ENCODE data around the gene ZNF106. TPM values are rescaled to one million over a fixed set of nuclear protein-coding genes. Genes with fewer than 3 reads are reported as not detected.

Gene ZNF106
- total RNA-seq, 4 donors from 2014 or later = 42.9 to 54.8 (median 50.3) TPM

DNA sequence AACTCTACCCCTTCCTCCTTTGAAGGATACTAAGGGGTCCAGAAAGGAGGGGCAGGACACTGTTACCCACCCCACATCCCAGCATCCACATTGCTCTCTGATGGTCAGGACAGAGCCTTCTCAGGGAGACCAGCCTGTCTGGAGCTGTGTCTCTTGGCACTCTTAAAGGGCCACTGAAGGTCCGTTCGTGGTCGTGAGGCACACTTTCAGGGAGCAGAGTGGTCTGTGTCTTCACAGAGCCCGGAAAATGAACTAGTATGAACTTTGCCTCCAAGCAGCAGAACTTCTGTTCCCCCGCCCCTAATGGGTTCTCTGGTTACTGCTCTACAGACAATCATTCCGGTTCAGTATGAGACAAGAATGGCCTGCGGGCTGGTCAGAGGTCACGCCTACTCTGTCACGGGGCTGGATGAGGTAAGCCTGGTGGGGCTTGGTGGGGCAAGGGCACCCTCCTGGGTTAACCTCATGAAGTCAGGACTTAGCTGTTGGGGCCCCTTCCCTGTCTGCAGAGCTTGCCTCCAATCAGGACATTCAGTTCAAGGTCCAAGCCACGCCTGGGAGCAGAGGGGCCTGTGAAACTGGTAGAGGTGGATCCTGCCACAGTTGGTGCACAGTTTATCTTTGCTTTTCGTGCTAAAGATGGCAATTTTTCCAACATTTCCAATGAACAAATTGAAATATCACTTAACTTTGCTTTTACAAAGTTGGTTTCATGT, 98.5 kb downstream of the ZNF106 start:
- Histone ChIP-seq H3K27me3 (no peaks in the 10 kb centered on the region), H3K9me3 (no peaks in the 10 kb centered on the region), H3K27ac (no peak overlapping the region), H3K4me3 (replicated peaks in 1 of 3) (no peak overlapping the region), H3K36me3 (no peaks in the 10 kb centered on the region), H3K4me1 (peaks cover 0 to 8% of the 10 kb centered on the region in 2 donors)
- DNase-seq = no peak
- WGBS, 2 donors = 91 to 97% methylated on average over 6 to 11 of the region's 11 CpGs
- no peak for TF ChIP-seq POLR2A (IDR thresholded peaks at IDR 0.05)
- TF ChIP-seq, protein P1, sequence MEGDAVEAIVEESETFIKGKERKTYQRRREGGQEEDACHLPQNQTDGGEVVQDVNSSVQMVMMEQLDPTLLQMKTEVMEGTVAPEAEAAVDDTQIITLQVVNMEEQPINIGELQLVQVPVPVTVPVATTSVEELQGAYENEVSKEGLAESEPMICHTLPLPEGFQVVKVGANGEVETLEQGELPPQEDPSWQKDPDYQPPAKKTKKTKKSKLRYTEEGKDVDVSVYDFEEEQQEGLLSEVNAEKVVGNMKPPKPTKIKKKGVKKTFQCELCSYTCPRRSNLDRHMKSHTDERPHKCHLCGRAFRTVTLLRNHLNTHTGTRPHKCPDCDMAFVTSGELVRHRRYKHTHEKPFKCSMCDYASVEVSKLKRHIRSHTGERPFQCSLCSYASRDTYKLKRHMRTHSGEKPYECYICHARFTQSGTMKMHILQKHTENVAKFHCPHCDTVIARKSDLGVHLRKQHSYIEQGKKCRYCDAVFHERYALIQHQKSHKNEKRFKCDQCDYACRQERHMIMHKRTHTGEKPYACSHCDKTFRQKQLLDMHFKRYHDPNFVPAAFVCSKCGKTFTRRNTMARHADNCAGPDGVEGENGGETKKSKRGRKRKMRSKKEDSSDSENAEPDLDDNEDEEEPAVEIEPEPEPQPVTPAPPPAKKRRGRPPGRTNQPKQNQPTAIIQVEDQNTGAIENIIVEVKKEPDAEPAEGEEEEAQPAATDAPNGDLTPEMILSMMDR (IDR thresholded peaks at IDR 0.05) = no peak
- intact Hi-C loops (cut with DNase I) = no loop called here

DNA sequence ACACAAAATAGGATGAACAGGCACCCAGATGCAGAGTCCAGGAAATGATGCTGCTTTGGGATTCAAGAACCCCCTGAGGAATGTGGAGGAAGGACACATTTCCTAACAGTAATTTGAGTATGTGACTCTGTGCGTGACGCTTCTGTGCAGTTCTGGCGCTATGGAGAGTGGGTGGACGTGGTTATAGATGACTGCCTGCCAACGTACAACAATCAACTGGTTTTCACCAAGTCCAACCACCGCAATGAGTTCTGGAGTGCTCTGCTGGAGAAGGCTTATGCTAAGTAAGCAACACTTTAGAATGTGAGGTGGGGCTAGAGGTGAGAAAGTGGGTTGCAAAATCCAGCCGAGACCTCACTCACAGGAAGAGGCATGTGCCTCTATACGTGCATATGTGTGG, 103.3 kb downstream of the ZNF106 start:
- WGBS, 2 donors = 13 to 39% methylated on average over 8 of the region's 8 CpGs
- no peak for TF ChIP-seq POLR2A (IDR thresholded peaks at IDR 0.05)
- TF ChIP-seq, protein P1 (IDR thresholded peaks at IDR 0.05) = no peak
- no peaks in the 10 kb centered on the region for H3K27me3 ChIP-seq
- H3K4me1 ChIP-seq = peaks cover 0 to 18% of the 10 kb centered on the region in 2 donors
- H3K4me3 ChIP-seq (replicated peaks in 1 of 3) = no peak overlapping the region
- no peaks in the 10 kb centered on the region for H3K9me3 ChIP-seq
- no peaks in the 10 kb centered on the region for H3K36me3 ChIP-seq
- intact Hi-C loops (cut with DNase I) = no loop called here
- H3K27ac ChIP-seq = no peak overlapping the region
- DNase-seq = peak; percentile 33 to 41

DNA sequence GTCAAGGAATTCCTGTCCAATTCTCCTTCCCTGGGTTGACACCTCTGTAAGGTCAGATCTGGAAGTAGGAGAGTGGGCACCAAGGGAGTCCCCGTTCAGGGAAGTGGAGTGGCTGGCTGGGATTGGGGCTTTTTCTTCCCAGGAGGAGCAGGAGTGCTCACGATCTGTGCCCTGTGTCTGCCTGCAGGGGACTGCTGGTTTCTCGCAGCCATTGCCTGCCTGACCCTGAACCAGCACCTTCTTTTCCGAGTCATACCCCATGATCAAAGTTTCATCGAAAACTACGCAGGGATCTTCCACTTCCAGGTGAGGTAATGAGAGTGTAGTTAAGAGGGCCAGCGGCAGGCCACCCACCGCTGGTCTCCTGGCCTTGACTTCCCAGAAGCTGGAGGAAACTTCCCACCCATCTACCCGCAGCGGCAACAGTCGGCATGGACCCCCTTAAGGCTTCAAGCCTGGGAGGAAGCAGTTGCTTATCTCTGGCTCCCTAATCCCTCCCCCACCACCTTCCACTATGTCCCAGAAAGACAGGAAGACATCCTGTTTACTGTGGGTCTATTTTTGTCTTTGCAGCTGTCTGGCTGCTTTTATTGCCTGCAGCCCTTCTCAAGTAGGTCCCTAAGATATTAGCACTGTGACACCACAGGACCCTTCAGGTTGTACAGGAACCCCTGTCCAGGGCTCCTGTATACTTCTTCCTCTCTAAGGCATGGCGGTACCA, 104.8 kb downstream of the ZNF106 start:
- Histone ChIP-seq H3K27ac (no peak overlapping the region), H3K36me3 (no peaks in the 10 kb centered on the region), H3K4me1 (peaks cover 0 to 18% of the 10 kb centered on the region in 2 donors), H3K9me3 (no peaks in the 10 kb centered on the region), H3K27me3 (no peaks in the 10 kb centered on the region), H3K4me3 (replicated peaks in 1 of 3) (no peak overlapping the region)
- 82 to 88% methylated on average over 12 of the region's 12 CpGs for WGBS, 2 donors
- DNase-seq = no peak
- intact Hi-C loops (cut with DNase I) = no loop called here
- no peak for TF ChIP-seq POLR2A (IDR thresholded peaks at IDR 0.05)
- TF ChIP-seq, protein P1 (IDR thresholded peaks at IDR 0.05) = no peak

DNA sequence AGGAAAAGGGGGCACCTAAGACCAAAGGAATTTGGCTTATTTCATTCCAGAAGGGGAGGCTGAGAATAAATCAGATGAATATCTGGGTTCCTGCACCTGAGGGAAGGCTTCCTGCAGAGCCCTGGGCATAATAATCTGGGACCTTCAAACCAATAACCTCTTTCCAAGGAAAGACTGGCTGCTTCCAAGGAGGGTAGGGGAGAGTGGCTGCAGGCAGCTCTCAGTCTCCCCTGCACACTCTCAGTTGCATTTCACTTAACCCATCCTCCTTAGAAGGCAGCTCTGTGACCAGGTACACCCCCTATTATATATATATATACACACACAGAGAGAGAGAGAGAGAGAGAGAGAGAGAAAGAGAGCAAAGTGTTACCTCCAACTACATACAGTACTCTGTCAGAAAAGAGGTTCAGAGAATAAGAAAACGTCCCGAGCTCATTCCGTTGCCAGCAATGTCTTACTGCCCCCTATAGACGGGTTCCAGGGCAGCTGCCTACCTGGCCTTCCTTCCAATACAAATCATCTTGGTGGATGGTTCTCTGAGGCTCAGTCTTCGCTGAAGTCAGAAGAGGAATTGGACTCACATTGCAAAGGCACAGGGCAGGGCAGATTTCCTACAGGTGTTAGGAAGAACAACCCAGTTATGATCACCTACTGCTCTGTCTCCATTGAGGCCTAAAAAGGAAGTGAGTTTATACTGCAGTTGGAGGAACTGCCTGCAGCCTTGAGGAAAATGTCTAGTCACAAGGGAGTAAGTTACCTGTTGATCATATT, 105.5 kb downstream of the ZNF106 start:
- WGBS, 2 donors = 28 to 35% methylated on average over 5 of the region's 5 CpGs
- no peaks in the 10 kb centered on the region for H3K27me3 ChIP-seq
- H3K9me3 ChIP-seq = no peaks in the 10 kb centered on the region
- H3K27ac ChIP-seq = no peak overlapping the region
- TF ChIP-seq, protein P1 (IDR thresholded peaks at IDR 0.05) = peak in 5 of 6 experiments; percentile 15 to 59 (median 35)
- TF ChIP-seq POLR2A (IDR thresholded peaks at IDR 0.05) = no peak
- intact Hi-C loops (cut with DNase I) = no loop called here
- peaks cover 0 to 18% of the 10 kb centered on the region in 2 donors for H3K4me1 ChIP-seq
- no peak overlapping the region for H3K4me3 ChIP-seq (replicated peaks in 1 of 3)
- peak; percentile 41 to 51 for DNase-seq
- no peaks in the 10 kb centered on the region for H3K36me3 ChIP-seq
